DMS53 treated with DMSO at 0.1 percent for 48 hours (cell line): ENCODE results near the gene IST1.
"Not testable (repeated sequence)": the region's sequence is repeated elsewhere in the genome, so short reads cannot be mapped to it uniquely, and the experiment has no call there.

Source experiments
- DNase-seq: peaks from one replicate; lab custom pipeline; 2025; ENCODE audit not compliant: unreplicated experiment; lab: John Stamatoyannopoulos, UW

The IST1 gene

DNA sequence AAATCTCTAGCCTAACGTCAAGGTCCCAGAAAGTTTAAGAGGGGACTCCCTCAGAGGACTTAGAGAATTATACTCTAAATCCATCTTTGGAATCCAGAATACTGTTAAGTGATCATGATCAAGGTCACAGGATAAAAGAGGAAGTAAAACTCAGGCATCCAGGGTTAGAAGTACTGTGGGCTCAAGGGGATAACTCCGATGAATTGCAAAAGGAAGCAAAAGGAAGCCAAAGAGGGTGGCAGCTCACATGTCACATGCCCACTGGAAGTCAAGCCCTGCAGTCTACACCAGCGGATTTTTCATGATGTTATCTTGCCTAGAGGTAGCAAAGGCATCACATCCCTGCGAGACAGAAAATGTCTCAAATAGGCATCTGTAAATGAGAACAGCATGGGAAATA lies 15.2 kb upstream of the IST1 start:
- DNase-seq: no peak

- DNase-seq: peak; percentile 49
These were observed 12.7 kb upstream of the IST1 start for GRCh38 chr16:71882505-71883167.

GRCh38 chr16:71883168-71883848 lies 12.0 kb upstream of the IST1 start:
- DNase-seq: peak; percentile 36

DNA sequence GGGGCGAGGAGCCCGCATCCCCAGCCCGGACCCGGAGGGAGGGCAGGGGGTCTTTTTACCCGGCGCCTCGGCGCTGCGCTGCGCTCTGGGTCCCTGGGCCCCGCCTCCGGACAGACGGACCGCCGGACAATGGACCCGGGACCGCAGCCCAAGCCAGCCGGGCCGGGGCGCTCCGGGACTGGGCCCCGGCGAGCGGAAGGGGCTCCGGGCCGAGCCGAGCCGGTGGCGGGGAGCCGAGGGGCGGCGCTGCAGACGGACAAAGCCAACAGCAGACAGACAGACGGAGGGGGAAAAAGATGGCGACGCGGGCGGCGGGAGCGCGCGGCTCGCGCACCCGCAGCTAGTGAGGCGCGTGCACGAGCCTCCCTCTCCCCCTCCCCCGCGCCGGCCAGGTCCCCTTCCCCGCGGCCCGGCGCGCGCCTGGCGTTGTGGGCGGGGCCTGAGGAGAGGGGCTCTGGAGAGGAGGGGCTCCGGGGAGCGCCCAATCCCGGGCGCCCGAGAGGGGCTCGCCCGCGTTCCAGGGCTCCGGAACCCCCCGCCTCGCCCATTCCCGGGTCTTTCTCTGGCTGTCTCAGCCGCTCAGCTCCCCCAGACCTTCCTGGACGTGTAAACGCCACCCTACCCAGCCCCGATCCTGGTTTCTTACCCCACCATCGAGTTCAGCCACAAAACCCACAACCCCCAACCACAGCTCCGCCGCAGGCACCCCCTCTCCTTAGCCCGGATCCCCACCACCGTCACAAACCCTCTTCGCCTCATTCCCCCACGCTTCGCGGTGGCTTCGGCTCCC lies 11.3 kb upstream of the IST1 start, which contains the start of gene ZNF821:
TSS of gene ZNF821 (minus strand) at position 334 of the 790 bp plus-strand sequence. CDS start 4,236 bp downstream, outside the sequence.
- no peak for DNase-seq

DNA sequence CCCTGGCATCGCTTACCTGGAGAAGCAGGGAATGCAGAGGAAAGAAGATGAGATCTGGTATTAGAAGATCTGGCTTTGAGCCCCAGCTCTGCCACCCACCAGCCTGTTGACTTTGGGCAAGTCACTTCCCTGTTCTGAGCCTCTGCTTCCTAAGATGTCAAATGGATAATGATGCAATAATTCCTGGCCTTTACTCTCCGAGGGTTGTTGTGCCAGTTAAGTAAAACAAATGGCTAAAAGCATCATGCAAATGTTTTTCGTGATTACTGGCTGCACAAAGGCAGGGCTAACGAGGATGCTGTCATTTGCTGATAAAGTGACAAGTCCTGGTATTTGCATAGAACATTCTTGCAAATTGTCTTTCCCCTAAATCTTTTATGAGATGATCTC lies 10.1 kb upstream of the IST1 start:
- no peak for DNase-seq

GRCh38 chr16:71889147-71889546 lies 6.2 kb upstream of the IST1 start:
- no peak for DNase-seq

DNA sequence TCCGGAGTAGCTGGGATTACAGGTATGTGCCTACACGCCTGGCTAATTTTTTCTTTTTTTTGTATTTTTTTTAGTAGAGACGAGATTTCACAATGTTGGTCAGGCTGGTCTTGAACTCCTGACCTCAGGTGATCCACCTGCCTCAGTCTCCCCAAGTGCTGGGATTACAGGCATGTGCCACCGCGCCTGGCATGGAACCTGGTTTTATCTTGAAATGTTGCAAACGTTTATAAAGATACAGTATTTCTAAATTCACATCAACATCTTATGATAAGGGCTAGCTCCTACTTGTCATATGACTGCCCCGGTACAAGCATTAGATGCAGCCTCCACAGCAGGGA lies 1.5 kb upstream of the IST1 start:
- no peak for DNase-seq

DNA sequence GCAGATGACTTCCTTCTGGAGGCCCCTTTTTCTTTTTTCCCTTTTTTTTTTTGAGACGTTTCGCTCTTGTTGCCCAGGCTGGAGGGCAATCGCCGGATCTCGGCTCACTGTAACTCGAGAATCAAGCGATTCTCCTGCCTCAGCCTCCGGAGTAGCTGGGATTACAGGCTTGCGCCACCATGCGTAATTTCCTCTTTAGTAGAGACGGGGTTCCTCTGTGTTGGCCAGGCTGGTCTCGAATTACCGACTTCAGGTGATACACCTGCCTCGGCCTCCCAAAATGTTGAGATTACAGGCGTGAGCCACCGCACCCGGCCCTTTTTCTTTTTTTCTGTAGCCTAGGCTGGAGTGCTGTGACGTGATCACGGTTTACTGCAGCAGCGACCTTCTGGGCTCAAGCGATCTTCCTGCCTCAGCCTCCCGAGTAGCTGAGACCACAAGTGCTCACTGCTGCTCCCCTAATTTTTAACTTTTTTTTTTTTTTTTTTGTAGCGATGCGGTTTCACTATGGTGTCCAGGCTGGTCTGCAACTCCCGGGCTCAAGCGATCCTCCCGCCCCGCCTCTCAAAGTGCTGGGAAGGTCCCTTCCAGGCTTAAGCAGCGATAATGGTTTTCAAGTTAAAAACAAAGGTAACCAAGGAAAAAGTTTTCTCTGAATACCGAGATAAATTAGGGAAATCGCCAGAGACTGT lies 956 bp upstream of the IST1 start:
- peak; percentile 32 for DNase-seq

- no peak for DNase-seq
These were observed 491 bp downstream of the IST1 start for GRCh38 chr16:71895679-71896365.

DNA sequence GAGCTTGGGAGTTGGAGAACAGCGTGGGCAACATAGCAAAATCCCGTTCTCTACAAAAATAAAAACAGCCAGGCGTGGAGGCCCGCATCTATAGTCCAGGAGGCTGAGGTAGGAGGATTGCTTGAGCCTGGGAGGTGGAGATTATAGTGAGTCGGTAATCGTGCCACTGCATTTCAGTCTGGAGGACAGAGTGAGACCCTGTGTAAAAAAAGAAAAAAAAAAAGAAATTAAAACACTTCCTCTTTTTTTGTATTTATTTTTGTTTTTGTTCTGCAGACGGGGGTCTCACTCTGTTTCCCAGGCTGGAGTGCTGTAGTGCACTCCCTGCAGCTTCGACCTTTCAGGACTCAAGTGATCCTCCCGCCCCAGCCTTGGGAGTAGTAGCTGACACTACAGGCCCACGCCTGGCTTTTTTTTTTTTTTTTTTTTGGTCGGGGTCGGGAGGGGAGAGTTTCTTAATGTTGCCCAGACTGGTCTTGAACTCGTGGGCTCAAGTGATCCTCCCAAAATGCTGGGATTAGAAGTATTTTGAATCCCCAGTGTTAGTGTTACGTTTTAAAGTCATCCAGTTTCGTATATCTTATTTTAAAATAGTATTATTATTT lies 1.5 kb downstream of the IST1 start:
- no peak for DNase-seq

DNA sequence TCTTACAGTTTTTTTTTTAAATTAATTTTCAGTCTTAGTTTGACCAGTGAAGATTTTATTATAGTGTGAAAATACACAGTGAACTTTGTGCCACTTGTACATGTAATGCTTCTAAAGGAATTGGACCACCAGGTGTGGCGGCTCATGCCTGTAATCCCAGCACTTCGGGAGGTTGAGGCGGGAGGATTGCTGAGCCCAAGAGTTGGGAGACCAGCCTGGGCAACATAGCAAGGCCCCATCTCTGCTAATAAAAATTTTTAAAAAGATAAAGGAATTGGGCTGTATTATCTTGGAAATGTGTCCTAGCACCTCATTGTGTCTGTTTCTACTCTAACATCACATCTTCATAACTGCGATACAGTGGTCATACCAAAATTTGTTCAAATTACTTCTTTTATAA lies 3.8 kb downstream of the IST1 start:
- DNase-seq: no peak

GRCh38 chr16:71902656-71903365 lies 7.5 kb downstream of the IST1 start:
- no peak for DNase-seq

GRCh38 chr16:71903608-71904007 lies 8.3 kb downstream of the IST1 start:
- DNase-seq: no peak

DNA sequence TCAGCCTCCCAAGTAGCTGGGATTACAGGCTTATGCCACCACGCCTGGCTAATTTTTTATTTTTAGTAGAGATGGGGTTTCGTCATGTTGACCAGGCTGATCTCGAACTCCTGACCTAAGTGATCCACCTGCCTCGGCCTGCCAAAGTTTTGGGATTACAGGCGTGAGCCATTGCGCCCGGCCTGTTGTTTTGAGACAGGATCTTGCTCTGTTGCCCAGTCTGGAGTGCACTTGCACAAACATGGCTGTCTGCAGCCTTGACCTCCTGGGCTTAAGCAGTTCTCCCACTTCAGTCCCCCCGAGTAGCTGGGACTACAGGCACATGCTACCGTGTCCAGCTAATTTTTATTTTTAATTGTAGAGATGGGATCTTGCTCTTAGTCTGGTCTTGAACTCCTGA lies 8.9 kb downstream of the IST1 start:
- no peak for DNase-seq

GRCh38 chr16:71905765-71906164 lies 10.4 kb downstream of the IST1 start:
- not testable (repeated sequence) for DNase-seq

DNA sequence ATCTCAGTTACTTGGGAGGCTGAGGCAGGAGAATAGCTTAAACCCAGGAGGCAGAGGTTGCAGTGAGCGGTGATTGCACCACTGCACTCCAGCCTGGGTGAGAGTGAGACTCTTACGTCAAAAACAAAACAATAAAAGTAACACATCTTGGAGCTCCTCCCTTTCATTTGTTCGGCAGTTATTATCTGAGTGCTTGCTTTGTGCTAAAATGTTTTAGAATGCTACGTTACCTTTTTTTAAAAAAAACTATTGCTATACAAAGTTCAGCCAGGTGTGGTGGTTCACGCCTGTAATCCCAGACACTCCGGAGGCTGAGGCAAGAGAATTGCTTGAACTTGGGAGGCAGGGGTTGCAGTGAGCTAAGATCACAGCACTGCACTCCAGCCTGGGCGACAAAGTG lies 15.8 kb downstream of the IST1 start:
- no peak for DNase-seq

GRCh38 chr16:71912534-71913275 lies 17.4 kb downstream of the IST1 start:
- DNase-seq: no peak

GRCh38 chr16:71914802-71915201 lies 19.5 kb downstream of the IST1 start:
- DNase-seq: no peak

- no peak for DNase-seq
These were observed 20.0 kb downstream of the IST1 start for GRCh38 chr16:71915350-71915749.
